K562 (cell line): ENCODE measurements around the gene LLGL1. TPM values are rescaled to one million over a fixed set of nuclear protein-coding genes. Genes with fewer than 3 reads are reported as not detected.

Experiments used
- ATF1 ChIP-seq, 2 experiments: fragments of 450-650 bp in 1 of 2; IDR thresholded peaks; 2 replicates each; pipeline ENCODE4 v1.6.1; 2016; ENCODE audit warnings: missing compliant biosample characterization in 1 of 2, missing genetic modification characterization in 1 of 2
- HOMEZ ChIP-seq: fragments of 250-450 bp; sonication (Bioruptor Pico); IDR thresholded peaks from 2 replicates; pipeline ENCODE4 v1.4.0; 2020; ENCODE audit warnings: mild to moderate bottlenecking, moderate library complexity
- MAFG ChIP-seq: fragments of 450-650 bp; conservative IDR thresholded peaks from 2 replicates; pipeline ENCODE4 v1.6.1; 2016; ENCODE audit warnings: missing genetic modification characterization, missing compliant biosample characterization
- MLLT1 ChIP-seq, 2 experiments: fragments of 450-650 bp; IDR thresholded peaks; 2 replicates each; pipeline ENCODE4 v1.6.1; 2016
- MNT ChIP-seq, 2 experiments: fragments of 450-650 bp; conservative IDR thresholded peaks; 2 replicates each; pipeline ENCODE4 v1.6.1; 2017; ENCODE audit warnings: mild to moderate bottlenecking in 2 of 2, moderate library complexity in 2 of 2
- MYBL2 ChIP-seq, 2 experiments: fragments of 450-650 bp in 1 of 2; sonication (generic) in 1 of 2; formaldehyde crosslinking in 1 of 2; IDR thresholded peaks; 2 replicates each; pipeline versions ENCODE4 v1.6.1 to v1.8.1; 2017 to 2022; ENCODE audit warnings: borderline replicate concordance in 1 of 2, inconsistent platforms in 1 of 2, low read depth in 1 of 2, mild to moderate bottlenecking in 1 of 2, missing genetic modification reagents in 1 of 2, moderate library complexity in 1 of 2
- NFXL1 ChIP-seq: fragments of 450-650 bp; formaldehyde crosslinking; IDR thresholded peaks from 2 replicates; pipeline ENCODE4 v1.4.0; 2021; ENCODE audit warnings: mild to moderate bottlenecking
- PATZ1 ChIP-seq: fragments of 250-450 bp; sonication (Bioruptor Pico); IDR thresholded peaks from 2 replicates; pipeline ENCODE4 v1.5.0; 2020; ENCODE audit warnings: mild to moderate bottlenecking, borderline replicate concordance
- SIRT6 ChIP-seq: IDR thresholded peaks from one replicate; pipeline ENCODE4 v1.6.1; 2012; ENCODE audit warnings: low read depth, mild to moderate bottlenecking, control low read depth, inconsistent platforms, low read length, moderate library complexity
- SMAD2 ChIP-seq: fragments of 150-350 bp; IDR thresholded peaks from 2 replicates; pipeline ENCODE4 v1.6.1; 2014; ENCODE audit warnings: low read depth, mild to moderate bottlenecking, low read length
- TSHZ1 ChIP-seq: fragments of 250-450 bp; sonication (Bioruptor Pico); IDR thresholded peaks from 2 replicates; pipeline ENCODE4 v1.4.0; 2020; ENCODE audit warnings: mild to moderate bottlenecking, moderate library complexity
- USF1 ChIP-seq: sonication (generic); formaldehyde crosslinking; IDR thresholded peaks from 2 replicates; pipeline ENCODE4 v1.9.0; 2022; ENCODE audit warnings: mild to moderate bottlenecking, missing genetic modification reagents
- ZNF263 ChIP-seq: sonication (generic); formaldehyde crosslinking; IDR thresholded peaks from 2 replicates; pipeline ENCODE4 v1.8.0; 2022; ENCODE audit warnings: mild to moderate bottlenecking, missing genetic modification reagents, borderline replicate concordance
- polyA plus RNA-seq, 8 experiments: library from polyadenylated mRNA; depleted of rRNA in 4 of 8; stranded (reverse) in 5 of 8; unstranded in 3 of 8; fragments of >200 nt; fragmentation: Nextera tagmentation in 2 of 8; fragmentation: Illumina TruSeq in 1 of 8; extraction: Ambion mirVana in 2 of 8; extraction: Trizol in 1 of 8; gene quantifications; 2 replicates each; pipeline versions ENCODE4 v1.2.1 to v1.2.3, GENCODE V29; 2011 to 2014; ENCODE audit warnings: inconsistent platforms in 1 of 8, missing spikeins in 1 of 8
- total RNA-seq, 7 experiments: library from RNA; depleted of rRNA in 6 of 7; stranded (reverse); fragments of >200 nt in 6 of 7; fragmentation: Illumina TruSeq in 2 of 7; extraction: Trizol in 2 of 7; gene quantifications; 2 replicates each; pipeline versions ENCODE4 v1.2.1 to v1.2.3, GENCODE V29; 2011 to 2021; ENCODE audit warnings: low replicate concordance in 1 of 7

Gene LLGL1
- total and polyA plus RNA-seq, 9 of the 15 experiments (the other 6 are each of a cell fraction or from before 2014, with no cell fraction given): 0.11 to 12.9 (median 5.3) TPM; not detected in 1

- no peak for TF ChIP-seq HOMEZ (CRISPR knock-in tag)
- no peak for TF ChIP-seq TSHZ1 (CRISPR knock-in tag)
- no peak for TF ChIP-seq PATZ1
- peak; percentile 65 for TF ChIP-seq USF1 (CRISPR knock-in tag)
- TF ChIP-seq SIRT6: no peak
- no peak for TF ChIP-seq NFXL1 (CRISPR knock-in tag)
- no peak for TF ChIP-seq MYBL2 (IDR thresholded peaks at IDR 0.05; ENCODE audit: low read depth)
- TF ChIP-seq MYBL2 (CRISPR knock-in tag; IDR thresholded peaks at IDR 0.05; ENCODE audit: borderline replicate concordance): no peak
- TF ChIP-seq MLLT1 (IDR thresholded peaks at IDR 0.05): no peak
- peak; percentile 56 for TF ChIP-seq ZNF263 (CRISPR knock-in tag)
- TF ChIP-seq ATF1 (CRISPR knock-in tag; IDR thresholded peaks at IDR 0.05): no peak
- peak; percentile 77 for TF ChIP-seq ATF1 (tag; IDR thresholded peaks at IDR 0.05)
- no peak for TF ChIP-seq SMAD2
- peak in 1 of 2 experiments; percentile 58; a peak in 2 of 4 replicates for TF ChIP-seq MNT (conservative IDR thresholded peaks at IDR 0.05)
- no peak for TF ChIP-seq MAFG (tag)
Measured at GRCh38 chr17:18184143-18185031, 41.0 kb upstream of the LLGL1 start (continued).
